RKO (cell line): ENCODE results near the gene TNNT1.

Experiments
- DNase-seq: peaks from one replicate; pipeline ENCODE4 v3.0.0-alpha.2; 2016; ENCODE audit warnings: low spot score

TNNT1 gene

DNA sequence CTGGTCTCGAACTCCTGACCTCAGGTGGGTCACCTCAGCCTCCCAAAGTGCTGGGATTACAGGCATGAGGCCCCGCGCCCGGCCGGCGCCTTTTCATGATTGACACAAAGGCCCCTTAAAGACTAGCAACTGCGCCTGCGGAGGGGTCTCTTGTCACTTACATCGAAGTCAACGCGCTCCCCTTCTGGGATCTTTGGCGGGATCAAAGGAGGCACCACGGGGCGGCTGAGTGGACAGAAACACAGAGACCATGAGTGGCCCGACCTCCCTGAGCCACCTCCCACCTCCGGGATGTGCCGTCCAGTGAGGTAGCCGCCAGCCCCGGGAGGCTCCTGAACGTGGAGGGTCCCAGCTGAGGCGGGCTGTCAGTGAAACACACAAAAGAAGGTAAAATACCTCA lies 7.3 kb downstream of the TNNT1 start:
- no peak for DNase-seq

DNA sequence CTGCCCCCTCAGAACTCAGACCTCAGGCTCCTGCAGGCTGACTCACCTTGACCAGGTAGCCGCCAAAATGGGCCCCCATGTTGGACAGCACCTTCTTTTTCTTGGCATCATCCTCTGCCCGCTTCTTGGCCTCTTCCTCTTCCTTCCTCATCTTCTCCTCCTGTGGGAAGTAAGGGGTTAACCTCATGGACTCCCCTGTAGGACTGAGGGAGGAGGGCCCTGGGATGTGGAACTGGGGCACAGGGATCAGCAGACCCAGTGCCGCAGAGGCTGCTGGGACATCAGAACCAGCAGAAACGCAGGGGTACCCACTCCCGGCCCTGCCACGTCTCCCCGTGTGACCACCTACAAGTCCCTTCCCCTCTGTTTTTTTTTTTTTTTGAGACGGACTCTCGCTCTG lies 11.1 kb downstream of the TNNT1 start:
- DNase-seq, result no peak

DNA sequence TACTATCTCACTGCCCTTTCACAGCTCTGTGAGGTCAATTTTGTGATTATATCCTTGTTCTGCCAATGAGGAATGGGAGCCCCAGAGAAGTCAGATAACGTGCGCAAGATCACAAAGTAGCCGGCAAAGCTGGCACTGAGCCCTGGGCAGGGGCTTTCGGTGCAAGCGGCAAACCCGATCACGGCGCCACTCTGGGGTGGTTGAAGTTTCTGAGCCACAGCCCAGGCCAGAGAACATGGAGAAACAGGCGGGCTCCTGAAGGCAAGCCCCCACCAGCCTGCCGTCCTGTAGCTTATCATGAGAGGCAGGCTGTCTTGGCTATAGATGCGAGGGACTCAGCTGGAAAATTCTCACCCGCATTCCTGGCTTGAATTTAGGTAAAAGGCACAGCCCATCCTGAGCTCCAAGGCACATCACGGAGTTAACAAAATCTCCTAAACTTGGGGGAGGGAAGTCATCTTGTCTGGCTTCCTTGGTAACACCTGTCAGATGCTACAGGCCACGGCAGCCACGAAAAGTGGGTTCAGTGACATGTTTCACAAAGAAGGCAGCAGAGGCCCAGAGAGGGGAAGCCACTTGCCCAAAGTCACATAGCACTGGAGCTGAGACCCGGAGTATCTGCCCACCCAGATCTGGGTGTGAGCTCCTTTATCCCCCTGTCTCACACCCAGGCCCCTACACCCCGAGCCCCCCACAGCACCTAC lies 12.5 kb downstream of the TNNT1 start:
- no peak for DNase-seq

DNA sequence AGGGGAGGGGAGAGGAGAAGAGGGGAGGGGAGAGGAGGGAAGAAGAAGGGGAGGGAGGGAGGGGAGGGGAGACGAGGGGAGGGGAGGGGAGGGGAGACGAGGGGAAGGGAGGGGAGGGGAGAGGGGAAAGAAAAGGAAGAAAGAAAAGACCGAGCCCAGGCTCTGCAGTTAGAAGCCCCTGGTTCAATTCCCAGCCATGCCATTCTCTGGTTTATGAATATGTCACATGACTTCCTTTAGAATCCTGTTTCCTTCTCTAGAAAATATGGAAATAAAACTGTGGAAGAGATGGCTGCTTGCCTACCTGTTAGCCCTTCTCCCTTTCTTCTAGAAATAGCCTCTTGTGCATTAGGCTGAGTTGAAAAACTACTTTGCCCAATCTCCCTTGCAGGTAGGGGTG lies 14.3 kb downstream of the TNNT1 start:
- DNase-seq, result no peak

DNA sequence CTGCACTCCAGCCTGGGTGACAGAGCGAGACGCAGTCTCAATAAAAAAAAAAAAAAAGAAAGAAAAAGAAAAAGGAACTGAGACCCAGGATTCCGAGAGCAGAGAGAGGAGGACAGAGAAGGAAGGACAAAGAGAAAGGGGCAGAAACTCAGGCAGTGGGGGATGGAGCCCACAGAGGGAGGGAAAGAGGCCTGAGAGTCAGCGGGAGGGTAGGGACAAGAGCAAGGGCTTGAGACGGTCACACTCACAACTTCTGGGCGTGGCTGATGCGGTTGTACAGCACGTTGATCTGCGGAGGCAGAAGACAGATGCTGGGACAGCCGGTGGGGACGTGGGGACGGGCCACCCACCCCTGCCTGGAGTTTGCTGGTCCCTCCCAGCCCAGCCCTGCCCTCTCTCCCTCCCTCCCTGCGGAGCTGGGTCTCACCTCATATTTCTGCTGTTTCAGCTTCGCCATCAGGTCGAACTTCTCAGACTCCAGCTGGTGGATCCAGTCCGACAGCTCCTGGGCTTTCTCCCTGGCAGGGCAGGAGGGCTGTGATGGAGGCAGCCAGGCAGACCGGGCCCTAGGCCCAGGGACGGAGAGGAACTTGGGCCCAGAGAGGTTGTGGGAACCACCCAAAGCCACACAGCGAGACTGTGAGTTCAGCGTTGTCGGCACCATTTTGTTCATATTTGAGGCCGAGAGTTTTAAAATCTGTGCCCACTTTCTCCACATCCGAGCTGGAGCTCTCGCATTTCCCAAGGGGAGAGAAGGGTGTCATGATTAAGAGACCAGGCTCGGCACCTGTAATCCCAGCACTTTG lies 15.2 kb downstream of the TNNT1 start:
- DNase-seq, result no peak

DNA sequence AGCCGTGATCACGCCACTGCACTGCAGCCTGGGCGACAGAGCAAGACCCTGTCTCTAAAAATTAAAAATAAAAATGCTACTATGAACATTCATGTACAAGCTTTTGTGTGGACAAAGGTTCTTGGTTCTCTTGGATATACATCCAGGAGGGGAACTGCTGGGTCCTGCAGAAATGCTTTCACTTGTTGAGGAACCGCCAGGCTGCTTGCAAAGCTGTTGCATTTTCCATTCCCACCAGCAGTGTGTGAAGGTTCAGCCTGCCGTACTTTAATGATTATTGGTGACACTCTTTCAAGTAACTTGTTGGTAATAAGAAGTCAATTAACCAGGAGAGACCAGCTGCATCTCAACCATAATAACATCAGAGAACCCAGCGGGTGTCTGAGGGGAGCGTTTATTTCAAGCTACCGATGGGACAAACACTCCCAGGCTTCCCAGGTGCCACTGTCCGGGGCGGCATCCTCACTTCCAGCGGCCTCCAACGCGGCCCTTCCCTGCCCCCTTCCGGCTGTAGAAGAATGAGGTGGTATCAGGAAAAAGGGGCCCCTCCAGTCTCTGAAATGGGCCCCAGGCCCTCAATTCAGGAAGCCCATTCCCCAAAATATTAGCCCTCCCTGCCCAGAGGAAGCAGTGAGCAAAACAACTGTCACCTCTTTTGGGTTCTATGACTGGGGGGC lies 16.4 kb downstream of the TNNT1 start:
- DNase-seq, result no peak

DNA sequence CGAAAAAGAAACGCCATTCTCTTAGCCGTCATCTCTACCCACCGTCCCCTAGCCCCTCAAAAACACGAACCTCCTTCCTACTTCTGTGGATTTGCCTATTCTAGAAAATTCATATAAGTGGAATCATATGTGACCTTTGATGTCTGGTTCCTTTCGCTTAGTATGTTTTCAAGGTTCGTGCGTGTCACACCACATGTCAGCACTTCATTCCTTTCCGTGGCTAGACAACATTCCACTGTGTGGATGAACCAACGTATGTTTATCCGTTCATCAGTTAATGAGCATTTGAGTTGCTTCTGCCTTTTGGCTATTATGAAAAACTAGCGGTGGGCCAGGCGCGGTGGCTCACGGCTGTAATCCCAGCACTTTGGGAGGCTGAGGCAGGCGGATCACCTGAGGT lies 17.6 kb downstream of the TNNT1 start:
- no peak for DNase-seq

DNA sequence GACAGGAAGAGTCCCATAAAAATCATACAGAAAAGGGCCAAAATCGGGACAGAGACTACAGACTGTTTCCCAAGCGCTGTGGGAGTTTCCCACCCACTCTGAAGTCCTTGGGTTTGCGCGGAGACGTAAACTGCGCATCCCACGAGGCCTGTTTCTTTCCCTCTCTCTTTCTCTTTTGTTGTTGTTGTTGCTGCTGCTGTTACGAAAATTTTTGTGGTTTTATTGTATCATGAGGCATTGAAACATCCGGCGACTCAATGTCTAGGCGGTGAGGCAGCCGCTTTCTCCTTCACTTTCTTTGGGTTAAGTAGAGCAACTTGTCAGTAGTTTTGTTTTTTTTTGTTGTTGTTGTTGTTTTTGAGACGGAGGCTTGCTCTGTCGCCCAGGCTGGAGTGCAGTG lies 30.0 kb downstream of the TNNT1 start:
- no peak for DNase-seq

DNA sequence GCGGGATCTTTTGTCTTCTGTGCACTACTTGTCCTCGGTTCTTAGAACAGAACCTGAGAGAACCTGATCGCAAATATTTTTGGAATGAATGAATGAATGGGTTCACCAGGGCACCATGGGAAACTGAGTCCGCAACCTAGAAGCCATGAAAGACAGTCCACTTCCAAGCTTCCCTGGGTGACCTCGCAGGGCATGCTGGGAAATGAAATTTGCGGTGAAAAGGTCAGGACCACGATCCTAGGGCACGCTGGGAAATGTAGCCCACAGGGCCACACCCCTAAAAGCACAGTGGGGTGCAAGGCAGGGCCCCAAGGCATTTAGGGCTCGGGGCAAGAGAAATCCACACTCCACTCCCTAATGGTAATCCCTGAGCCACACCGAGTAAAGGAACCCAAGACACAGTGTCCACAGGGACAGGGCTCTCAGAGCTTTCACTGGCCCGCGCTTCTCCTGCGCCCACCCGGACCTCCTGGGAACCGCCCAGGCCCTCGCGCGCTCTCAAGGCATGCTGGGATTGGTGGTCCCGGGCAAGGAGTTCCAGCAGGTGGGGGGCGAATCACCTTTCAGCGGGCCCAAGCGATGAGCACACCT lies 30.5 kb downstream of the TNNT1 start:
- DNase-seq, result no peak

DNA sequence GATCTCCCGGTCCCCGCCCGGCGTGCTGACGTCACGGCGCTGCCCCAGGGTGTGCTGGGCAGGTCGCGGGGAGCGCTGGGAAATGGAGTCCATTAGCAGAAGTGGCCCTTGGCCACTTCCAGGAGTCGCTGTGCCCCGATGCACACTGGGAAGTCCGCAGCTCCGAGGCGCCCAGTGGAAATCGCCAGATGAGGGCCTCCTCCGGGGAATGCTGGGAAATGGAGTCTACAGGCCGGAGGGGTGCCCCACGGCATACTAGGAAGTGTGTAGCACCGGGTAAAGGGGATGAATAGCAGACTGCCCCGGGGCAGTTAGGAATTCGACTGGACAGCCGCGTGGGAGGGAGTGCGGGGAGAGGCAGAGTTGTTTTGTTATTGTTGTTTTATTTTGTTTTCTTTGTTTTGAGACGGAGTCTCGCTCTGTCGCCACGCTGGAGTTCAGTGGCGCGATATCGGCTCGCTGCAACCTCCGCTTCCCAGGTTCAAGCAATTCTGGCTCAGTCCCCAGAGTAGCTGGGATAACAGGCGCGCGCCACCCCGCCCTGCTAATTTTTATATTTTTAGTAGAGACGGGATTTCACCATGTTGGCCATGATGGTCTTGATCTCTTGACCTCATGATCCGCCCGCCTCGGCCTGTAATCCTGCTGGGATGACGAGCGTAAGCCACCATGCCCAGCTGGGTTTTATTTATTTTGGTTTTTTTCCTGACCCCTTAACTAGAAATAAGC lies 31.2 kb downstream of the TNNT1 start:
- DNase-seq, result peak; percentile 99

DNA sequence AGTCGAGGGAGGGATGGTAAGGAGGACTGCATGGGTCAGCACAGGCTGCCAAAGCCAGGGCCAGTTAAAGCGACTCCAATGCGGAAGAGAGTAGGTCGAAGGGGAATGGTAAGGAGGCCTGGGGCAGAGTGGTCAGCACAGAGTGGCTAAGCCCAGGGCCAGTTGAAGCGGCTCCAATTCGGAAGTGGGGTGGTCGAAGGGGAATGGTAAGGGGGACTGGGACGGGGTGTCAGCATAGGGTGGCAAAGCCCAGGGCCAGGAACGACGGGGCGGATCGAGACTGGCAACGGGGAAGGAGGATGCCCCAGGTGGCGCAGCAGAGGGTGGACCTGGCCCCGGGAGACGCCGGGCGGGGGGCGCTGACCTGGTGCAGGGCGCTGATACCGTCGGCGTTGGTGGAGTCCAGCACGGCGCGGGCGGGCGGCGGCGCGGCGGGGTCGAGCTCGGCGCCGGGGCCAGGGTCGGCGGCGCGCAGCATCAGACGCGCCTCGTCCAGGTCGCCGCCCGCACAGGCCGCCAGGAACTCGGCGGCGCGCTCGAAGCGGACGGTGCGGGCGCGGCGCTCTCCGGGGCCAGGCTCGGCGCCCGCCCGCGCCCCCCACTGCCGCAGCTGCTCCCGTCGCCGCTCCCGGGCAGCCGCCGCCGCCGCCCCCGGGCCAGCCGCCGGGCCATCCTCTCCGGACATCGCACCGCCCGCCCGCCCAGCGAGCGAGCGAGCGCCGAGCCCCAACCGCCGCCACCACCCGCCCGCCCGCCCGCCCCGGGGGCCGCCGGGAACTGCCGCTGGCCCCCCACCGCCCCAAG lies 31.9 kb downstream of the TNNT1 start, which contains the start of gene PPP1R12C:
Gene PPP1R12C (minus strand): TSS at position 779 of the 804 bp plus-strand sequence. CDS start 94 bp downstream, at position 685.
- peak; percentile 35 for DNase-seq

DNA sequence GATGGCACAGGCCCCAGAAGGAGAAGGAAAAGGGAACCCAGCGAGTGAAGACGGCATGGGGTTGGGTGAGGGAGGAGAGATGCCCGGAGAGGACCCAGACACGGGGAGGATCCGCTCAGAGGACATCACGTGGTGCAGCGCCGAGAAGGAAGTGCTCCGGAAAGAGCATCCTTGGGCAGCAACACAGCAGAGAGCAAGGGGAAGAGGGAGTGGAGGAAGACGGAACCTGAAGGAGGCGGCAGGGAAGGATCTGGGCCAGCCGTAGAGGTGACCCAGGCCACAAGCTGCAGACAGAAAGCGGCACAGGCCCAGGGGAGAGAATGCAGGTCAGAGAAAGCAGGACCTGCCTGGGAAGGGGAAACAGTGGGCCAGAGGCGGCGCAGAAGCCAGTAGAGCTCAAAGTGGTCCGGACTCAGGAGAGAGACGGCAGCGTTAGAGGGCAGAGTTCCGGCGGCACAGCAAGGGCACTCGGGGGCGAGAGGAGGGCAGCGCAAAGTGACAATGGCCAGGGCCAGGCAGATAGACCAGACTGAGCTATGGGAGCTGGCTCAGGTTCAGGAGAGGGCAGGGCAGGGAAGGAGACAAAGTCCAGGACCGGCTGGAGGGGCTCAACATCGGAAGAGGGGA lies 32.7 kb downstream of the TNNT1 start:
- DNase-seq, result peak; percentile 80

DNA sequence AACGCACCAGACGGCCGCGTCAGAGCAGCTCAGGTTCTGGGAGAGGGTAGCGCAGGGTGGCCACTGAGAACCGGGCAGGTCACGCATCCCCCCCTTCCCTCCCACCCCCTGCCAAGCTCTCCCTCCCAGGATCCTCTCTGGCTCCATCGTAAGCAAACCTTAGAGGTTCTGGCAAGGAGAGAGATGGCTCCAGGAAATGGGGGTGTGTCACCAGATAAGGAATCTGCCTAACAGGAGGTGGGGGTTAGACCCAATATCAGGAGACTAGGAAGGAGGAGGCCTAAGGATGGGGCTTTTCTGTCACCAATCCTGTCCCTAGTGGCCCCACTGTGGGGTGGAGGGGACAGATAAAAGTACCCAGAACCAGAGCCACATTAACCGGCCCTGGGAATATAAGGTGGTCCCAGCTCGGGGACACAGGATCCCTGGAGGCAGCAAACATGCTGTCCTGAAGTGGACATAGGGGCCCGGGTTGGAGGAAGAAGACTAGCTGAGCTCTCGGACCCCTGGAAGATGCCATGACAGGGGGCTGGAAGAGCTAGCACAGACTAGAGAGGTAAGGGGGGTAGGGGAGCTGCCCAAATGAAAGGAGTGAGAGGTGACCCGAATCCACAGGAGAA lies 33.5 kb downstream of the TNNT1 start:
- DNase-seq, result peak; percentile 47

DNA sequence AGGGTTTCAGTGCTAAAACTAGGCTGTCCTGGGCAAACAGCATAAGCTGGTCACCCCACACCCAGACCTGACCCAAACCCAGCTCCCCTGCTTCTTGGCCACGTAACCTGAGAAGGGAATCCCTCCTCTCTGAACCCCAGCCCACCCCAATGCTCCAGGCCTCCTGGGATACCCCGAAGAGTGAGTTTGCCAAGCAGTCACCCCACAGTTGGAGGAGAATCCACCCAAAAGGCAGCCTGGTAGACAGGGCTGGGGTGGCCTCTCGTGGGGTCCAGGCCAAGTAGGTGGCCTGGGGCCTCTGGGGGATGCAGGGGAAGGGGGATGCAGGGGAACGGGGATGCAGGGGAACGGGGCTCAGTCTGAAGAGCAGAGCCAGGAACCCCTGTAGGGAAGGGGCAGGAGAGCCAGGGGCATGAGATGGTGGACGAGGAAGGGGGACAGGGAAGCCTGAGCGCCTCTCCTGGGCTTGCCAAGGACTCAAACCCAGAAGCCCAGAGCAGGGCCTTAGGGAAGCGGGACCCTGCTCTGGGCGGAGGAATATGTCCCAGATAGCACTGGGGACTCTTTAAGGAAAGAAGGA lies 34.4 kb downstream of the TNNT1 start:
- DNase-seq, result no peak

DNA sequence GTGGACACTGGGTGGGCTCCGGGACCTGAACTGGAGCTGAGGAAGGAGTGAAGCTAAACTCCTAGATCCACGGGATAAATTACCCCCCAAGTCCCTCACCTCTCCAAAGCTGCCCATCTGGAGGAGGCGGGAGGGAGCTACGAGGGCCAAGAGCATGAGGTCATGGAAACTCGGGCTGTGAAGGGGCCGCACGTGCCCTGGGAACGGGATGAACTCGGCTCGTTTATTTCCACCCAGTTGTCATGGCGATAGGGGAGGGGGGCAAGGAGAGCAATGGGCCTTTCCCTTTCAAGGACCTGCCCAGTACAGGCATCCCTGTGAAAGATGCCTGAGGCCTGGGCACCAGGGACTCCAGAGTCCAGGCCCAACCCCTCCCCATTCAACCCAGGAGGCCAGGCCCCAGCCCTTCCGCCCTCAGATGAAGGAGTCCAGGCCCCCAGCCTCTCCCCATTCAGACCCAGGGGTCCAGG lies 35.4 kb downstream of the TNNT1 start:
- peak; percentile 30 for DNase-seq

DNA sequence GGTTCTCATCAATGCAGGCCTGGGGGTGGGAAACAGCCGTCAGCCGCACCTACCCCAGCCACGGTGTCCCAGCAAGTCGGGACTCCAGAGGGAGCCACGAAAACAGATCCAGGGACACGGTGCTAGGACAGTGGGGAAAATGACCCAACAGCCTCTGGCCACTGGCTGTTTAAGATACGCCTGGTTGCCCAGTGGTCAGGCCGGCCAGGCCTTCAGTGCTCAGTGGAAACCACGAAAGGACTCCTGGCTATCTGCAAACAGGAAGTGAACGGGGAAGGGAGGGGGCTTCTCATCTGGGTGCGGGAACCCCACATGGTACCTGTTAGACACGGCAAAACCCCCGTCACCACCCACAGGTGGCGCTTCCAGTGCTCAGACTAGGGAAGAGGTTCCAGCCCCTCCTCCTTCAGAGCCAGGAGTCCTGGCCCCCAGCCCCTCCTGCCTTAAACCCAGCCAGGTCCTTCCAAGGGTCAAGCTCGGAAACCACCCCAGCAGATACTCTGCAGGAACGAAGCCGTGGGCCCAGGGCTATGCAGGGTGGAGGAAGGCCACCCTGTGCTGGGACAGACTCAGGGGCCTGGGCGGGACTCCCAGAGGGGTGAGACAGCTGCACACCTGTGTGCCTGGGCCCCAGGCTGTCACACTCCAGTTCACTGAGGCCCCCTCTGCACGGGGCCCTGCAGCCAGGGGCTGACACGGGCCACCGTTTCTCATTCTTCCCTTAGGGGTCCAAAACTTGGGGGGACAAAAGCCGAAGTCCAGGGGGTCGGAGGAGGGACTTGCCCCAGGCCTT lies 36.0 kb downstream of the TNNT1 start:
- DNase-seq, result no peak

DNA sequence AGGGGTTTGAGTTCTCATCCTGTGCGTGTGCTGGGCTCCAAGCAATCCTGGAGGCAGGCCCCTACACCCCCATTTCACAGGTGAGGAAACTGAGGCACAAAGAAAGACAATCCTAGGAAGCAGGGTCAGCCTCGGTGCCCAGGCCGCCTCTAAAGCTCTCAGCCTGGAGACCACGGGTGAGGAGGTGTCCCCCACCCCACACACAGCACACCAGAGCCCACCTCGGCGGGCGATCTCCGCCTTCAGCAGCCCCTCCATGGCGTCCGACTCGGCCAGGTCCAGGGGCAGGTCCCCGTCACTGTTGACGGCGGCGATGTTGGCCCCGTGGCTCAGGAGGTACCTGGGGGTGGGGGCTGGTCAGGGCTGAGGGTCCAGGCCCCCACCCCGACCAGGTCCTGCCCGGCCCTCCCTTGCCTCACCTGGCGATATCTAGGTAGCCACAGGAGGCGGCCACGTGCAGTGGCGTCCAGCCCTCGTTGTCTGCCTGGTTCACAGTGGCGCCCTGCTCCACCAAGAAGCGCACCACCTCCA lies 36.7 kb downstream of the TNNT1 start:
- no peak for DNase-seq

DNA sequence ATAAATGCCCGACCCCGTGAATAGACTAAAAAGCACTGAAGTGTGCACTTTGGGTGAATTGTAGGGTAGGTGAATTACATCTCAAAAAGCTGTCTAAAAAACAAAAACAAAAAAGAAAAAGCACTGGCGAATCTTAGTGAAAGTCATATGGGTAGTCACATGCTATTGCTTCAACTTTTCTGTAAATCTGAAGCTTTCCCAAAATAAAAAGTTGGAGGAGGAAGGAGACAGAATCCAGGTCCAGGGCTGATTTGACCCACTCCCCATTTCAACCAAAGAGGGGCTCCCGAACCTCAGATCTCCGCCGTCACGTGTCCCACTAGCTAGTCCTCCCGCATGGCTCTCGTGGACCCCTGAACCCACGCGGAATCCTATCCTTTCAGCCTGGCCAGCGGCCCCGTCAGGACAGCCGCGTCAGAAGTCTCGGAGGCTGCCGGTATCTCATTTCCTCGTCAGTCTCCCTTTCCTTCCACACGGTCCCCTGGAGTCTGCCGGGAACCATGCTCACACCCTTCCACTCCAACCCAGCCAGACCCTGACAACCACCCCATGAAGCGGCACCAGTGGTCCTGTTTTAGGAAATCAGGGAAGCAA lies 37.7 kb downstream of the TNNT1 start:
- DNase-seq, result no peak
